HK-2 (cell line): Measurements from ENCODE around the gene RAB7A.
"Not testable (repeated sequence)": the region's sequence is repeated elsewhere in the genome, so short reads cannot be mapped to it uniquely, and the experiment has no call there.

Source experiments
- DNase-seq: peaks from one replicate; pipeline ENCODE4 v3.0.0-alpha.2; 2018; ENCODE audit not compliant: unreplicated experiment

The RAB7A gene

DNA sequence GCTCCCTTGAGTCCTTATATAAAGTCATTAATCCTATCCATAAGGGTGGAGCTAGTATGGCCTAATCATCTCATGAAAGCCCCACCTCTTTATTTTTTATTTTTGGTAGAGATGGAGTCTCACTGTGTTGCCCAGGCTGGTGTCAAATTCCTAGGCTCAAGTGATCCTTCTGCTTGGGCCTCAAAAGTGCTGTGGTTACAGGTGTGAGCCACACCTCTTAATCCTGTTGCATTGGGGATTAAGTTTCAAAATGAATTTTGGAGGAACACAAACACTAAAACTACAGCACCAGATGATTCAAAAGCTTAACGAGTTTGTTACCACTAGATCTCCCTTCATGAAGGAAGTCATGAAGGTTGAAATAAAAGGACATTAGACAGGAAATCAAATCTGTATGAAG is 27.7 kb downstream of the RAB7A start:
- no peak for DNase-seq

DNA sequence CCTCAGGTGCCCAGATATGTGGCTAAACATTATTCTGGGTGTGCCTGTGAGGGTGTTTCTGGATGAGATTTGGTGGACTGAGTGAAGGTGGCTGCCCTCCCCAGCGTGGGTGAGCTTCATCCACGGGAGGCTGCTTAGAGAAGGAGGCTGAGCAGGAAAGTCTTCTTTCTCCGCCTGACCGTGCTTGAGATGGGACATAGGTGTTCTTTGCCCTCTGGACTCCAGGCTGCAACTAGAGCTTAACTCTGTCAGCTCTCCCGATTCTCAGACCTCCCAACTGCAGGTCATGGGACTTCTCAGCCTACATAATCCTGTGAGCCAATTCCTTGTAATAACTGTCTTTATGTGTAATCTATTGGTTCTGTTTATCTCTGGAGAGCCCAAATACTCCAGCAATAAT is 34.1 kb downstream of the RAB7A start:
- DNase-seq, result no peak

DNA sequence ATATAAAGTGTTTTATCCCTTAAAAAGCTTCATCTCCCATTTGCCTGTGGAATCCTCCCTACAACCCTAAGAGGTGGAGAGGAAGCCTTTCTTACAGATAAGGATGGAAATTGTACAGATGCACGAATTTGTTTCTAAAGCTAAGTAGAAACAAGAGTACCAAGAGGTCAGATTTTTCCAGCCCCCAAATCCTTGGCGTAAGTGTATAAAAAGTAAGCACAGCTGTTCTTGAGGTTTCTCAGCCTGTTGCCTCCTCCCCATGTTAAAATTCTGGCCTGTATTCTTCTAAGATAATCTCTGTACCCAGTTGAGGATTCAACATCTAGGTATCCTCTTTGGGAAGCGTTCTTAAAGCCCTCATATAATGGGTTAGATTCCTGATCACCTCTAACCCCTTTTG is 34.9 kb downstream of the RAB7A start:
- DNase-seq, result no peak

GRCh38 chr3:128761392-128761791 is 35.4 kb downstream of the RAB7A start:
- no peak for DNase-seq

DNA sequence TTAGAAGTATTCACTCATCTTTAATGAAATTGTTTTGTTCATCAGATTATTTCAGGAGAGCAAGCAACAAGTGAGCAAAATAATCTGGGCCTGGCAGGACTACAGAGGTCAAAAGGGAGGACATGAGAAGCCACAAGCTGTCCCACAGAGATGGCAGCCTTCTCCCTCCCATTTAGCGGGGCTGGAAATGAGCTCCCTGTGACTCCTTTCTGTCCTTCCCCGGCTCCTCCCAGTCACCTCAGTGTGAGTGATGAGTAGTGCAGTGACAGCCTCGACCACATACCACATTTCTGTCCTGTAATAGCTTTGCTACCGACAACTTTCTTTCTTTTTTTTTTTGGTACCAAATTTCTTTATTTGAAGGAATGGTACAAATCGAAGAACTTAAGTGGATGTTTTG is 38.0 kb downstream of the RAB7A start:
- DNase-seq, result no peak

DNA sequence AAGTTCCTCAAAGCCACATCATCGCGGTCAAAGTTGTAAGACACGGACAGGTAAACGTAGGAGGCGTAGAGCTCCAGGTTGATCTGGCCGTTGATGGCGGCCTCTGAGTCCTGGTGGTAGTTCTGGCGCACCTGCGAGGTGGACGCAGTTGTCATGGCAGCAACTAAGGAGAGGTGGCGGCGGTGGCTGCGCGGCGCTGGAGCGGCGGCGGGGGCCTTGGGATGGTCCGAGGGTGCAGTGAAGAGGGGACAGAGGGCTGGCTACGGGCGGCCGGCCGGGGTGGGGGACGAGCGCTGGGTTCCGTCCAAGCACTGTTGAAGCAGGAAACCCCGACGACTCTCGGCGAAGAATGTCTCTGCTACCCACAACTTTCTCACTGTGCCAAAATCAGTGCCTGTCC is 38.9 kb downstream of the RAB7A start:
- DNase-seq, result no peak

DNA sequence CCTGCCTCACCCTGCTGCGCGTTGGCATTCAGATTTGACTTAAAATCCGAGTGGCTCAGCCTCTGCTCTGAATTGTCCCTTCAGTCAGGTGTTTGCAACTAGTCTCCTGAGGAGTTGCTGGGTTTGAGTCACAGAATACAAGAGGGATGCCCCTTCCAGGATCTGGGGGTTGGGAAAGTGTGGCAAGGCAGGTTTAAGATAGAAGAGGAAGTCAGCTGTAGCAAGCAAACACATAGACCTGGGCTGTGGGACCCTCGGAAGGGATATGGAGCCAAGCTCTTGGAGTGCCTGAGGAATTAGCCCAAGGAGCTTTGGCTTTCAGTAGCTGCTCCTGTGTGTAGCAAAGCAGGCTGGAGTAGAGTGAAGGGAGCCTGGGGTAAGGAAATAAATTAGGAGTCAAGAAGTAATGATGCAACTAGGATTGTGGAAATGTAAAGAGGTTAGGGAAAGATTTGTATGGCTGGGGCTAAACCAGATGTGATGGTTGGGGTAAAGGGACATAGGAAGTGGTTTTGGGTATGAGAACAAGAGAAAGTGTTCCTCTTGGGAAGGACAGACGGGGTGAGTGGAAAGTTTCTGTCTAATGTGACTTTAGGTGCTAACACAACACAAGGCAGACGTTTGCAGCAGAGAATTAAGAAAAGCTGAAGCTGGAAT is 41.2 kb downstream of the RAB7A start:
- DNase-seq, result no peak

DNA sequence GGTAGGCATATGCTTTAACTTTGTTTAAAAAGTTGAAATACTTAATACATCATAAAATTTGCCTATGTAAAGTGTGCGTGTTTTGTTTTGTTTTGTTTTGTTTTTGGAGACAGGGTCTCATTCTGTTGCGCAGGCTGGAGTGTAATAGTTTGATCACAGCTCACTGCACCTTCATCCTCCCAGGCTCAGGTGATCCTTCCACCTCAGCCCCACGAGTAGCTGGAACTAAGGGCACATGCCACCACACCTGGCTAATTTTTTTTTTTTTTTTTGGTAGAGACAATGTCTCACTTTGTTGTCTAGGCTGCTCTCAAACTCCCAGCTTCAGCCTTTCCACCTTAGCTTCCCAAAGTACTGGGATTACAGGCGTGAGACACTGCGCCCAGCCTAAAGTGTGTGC is 42.5 kb downstream of the RAB7A start:
- DNase-seq, result no peak

DNA sequence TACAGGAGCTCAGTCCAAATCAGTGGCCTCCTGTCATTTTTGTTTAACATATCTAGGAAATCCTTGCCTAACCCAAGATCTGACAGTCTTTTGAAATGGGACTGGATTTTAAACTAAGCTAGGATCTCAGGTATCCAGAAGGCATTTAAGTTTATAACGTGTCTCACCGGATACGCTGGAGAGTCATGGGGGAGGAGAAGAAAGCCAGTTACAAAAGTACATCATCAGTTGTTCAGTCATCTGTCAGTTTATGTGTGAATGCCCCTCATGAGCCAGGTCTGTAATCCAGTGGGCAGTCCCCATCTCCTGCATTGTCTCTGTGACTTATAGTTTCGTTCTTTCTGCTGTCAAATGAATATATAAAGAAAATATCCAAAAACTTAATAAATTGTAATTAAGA is 44.4 kb downstream of the RAB7A start:
- no peak for DNase-seq

- not testable (repeated sequence) for DNase-seq
Observed at GRCh38 chr3:128773189-128773588, 47.2 kb downstream of the RAB7A start.

DNA sequence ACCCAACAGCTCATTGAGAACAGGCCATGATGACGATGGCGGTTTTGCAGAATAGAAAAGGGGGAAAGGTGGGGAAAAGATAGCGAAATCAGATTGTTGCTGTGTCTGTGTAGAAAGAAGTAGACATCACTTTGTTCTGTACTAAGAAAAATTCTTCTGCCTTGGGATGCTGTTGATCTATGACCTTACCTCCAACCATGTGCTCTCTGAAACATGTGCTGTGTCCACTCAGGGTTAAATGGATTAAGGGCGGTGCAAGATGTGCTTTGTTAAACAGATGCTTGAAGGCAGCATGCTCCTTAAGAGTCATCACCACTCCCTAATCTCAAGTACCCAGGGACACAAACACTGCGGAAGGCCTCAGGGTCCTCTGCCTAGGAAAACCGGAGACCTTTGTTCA is 47.6 kb downstream of the RAB7A start:
- not testable (repeated sequence) for DNase-seq

DNA sequence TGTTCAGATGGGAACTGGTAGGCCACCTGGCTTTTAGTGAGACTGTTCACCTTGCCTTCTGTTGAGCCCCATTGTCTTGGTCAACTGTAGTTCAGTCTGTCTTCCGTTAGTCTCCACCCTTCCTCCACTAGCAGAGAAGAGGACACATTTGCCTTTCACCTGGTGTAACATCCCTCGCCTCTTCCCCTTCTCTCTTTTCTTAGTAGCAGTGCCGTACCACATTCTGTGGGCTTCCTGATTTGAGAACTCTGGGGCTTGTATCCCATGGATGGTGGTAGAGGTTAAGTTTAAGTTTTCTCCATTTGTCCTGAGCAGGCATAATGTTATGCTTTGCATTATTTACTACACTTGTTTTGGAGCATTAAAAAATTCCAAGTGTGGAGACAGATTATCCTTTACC is 49.3 kb downstream of the RAB7A start:
- DNase-seq, result no peak

- no peak for DNase-seq
Observed at GRCh38 chr3:128775906-128776542, 50.0 kb downstream of the RAB7A start.

DNA sequence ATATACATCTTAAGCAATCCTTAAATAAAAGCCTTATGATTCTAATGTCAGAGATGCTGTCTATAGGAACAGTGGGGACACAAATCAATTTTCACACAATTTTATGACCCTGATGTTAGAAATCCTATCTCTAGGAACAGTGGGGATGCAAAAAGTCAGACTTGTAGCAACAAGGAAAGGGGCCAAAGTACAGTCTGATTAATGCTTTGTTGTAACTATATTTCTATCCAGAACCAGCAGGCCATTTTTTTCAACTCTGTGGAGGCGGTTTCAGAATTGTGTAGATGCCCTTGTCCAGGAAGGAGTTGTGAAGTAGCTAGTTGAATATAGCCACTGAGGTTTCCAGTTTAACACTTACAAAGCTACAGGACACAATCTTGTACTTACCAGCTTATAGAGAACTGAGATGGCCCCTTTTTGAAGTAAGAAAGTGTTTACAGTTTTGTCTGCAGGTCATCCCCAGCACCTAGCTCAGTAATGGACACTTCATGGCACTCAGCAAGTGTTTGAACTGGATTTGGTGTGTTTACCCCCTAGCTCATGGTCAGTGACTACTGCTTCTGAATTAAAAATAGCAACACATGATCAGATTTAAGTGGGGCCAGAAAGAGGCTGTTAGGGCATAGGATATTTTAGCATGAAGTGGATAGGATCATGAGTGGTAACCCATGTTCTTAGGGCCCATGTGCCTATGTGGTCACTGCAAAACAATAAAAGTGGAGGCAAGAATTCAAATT is 54.3 kb downstream of the RAB7A start:
- no peak for DNase-seq

DNA sequence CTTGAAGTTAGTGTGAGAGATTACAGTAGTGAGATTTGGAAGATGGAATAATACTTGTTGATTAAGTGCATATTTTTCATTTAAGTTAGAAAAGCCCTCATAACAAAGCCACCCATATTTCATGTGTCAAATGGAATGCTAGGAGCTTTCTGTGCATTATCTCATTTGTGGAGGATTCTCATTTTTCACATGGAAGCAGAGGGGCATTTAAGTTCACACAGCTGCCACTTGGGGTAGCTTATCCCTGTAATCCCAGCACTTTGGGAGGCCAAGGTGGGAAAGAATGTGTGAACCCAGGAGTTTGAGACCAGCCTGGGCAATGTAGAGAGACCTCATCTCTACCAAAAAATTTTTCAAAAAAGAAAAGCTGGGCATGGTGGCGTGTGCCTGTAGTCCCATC is 55.2 kb downstream of the RAB7A start:
- no peak for DNase-seq

GRCh38 chr3:128782282-128783146 is 56.5 kb downstream of the RAB7A start:
- DNase-seq, result no peak

- no peak for DNase-seq
Observed at GRCh38 chr3:128783774-128784173, 57.8 kb downstream of the RAB7A start.

GRCh38 chr3:128784232-128784631 is 58.2 kb downstream of the RAB7A start:
- peak; percentile 57 for DNase-seq

- DNase-seq, result no peak
Observed at GRCh38 chr3:128784843-128785242, 58.9 kb downstream of the RAB7A start.

DNA sequence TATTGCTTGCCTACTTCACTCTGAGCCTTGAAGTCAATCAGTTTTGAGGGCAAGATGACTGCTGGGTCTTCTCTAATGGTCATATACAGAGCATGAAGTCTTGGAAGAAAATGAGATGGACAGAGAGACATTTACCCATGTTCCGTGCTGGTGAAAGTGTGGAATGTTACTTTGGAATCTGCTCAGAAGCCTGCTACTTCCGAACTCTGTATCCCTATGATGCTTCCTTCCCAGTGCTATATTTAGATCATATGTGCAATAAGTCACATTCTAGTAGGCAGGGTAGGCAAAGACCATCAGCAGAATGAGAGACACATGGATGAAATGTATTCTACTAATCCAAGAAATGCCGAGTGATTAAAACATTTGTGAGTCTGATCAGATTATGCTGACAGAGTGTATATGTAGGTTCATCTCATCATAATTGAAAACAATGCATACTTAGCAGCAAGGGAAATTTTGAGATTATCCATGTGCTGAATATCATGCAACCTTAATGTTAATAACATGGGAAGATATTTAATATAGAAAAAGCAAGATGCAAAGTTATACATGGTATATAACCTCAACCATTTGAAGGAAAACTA is 60.5 kb downstream of the RAB7A start:
- no peak for DNase-seq
